Heart left ventricle (tissue), 13 donors: ENCODE results near the gene TRIM46.

Experiments
- CTCF ChIP-seq, 12 donors: fragments of 200-600 bp; sonication (generic) in 4 of 12; IDR thresholded peaks; one replicate each; pipeline versions ENCODE4 v1.5.0 to v1.8.0; 2018 to 2022; ENCODE audit warnings: antibody characterized with exemption in 12 of 12, mild to moderate bottlenecking in 5 of 12
- POLR2A ChIP-seq, 2 donors: fragments of 450-650 bp; IDR thresholded peaks; one replicate each; pipeline ENCODE4 v1.6.1; 2017; ENCODE audit warnings: antibody characterized with exemption in 2 of 2, mild to moderate bottlenecking in 2 of 2, moderate library complexity in 2 of 2
- donor health status: ischemic (EF 13 %, LVEDD 7.1; RV severe dilation, severe dysfunction).
- donor health status: DM: no; HTN: yes; CAD: no.
- donor health status: DM: no; HTN: no; CAD: no.
- donor health status: ischemic (EF 25% LVEDD 6.9; RV normal size, moderate dysfunction).
- donor health status: ischemic (EF 25% LVEDD 5.7; RV mildly dilated, moderate dysfunction).
- donor health status: ischemic (EF 35%, LVEDD 5.7; RV mildly dilated, moderate dysfunction).
- donor health status: nonischemic (EF 11% LVEDD 7.7; RV severe dilation, severe dysfunction).
- donor health status: DM: yes; HTN: yes; CAD: no.
- donor health status: PGD.
- donor health status: ischemic (EF 29% LVEDD 5.4; RV normal size, mild dysfunction).
- donor health status: nonischemic (EF 23%, LVEDD 6.1; RV moderate dilation, normal function).

DNA sequence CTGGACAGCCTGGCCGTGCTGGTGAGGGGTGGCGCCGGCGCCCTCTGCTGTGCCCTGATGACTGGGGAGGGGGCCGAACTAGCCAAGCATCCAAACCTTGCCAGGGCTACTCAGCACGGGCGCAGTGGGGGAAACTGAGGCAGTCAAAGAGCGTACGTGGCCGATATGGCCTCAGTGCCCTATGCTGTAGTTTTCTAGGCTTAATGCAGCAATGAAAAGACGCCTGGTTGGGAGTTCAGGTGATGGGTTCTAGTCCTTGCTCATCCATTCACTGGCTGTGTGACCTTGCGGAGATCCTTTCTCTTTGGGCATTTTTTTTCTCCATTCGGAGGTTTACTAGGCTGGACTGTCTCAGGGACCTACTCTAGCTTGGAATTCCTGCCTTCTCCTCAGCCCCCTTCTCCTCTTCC is 35.7 kb downstream of the TRIM46 start:
- TF ChIP-seq CTCF (IDR thresholded peaks at IDR 0.05): no peak
- no peak for TF ChIP-seq POLR2A (IDR thresholded peaks at IDR 0.05)
